Measurements from ENCODE around the gene ATP13A1.

ATP13A1 gene

GRCh38 chr19:19662344-19662743 is 1.1 kb downstream of the ATP13A1 start:
- no peak for DNase-seq

- no peak for DNase-seq
Observed at GRCh38 chr19:19661675-19662251, 1.7 kb downstream of the ATP13A1 start.

GRCh38 chr19:19661141-19661674 is 2.3 kb downstream of the ATP13A1 start:
- DNase-seq, result no peak

DNA sequence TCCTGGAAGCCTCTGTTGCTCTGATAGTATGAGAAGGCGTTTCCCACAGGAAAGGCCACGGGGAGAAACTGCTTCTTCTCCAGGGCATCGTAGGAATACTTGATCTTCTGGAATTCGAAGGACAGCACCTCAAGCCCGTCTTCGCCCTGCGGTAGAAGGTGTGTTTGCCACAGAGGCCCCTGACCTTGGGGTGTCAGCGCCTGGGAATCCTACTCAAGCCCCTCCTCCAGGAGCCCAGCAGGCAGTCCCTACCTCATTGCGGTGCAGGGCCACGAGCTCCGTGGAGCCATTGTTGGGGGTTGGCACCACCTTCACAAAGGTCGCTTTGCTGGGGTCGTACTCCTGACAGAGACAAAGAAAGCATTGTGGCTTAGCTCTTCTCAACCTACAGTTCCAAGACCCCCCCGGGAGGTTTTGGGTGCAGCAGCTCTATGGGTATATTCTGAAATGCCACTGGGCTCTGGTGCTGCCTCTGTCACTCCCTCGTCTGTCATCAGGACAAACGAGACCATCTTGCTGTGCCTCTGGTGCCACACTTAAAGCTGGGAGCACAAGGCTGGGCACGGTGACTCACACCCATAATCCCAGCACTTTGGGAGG is 3.7 kb downstream of the ATP13A1 start:
- no peak for DNase-seq

GRCh38 chr19:19657397-19657783 is 6.1 kb downstream of the ATP13A1 start:
- no peak for DNase-seq

- no peak for DNase-seq
Observed at GRCh38 chr19:19656451-19657396, 6.8 kb downstream of the ATP13A1 start.

DNA sequence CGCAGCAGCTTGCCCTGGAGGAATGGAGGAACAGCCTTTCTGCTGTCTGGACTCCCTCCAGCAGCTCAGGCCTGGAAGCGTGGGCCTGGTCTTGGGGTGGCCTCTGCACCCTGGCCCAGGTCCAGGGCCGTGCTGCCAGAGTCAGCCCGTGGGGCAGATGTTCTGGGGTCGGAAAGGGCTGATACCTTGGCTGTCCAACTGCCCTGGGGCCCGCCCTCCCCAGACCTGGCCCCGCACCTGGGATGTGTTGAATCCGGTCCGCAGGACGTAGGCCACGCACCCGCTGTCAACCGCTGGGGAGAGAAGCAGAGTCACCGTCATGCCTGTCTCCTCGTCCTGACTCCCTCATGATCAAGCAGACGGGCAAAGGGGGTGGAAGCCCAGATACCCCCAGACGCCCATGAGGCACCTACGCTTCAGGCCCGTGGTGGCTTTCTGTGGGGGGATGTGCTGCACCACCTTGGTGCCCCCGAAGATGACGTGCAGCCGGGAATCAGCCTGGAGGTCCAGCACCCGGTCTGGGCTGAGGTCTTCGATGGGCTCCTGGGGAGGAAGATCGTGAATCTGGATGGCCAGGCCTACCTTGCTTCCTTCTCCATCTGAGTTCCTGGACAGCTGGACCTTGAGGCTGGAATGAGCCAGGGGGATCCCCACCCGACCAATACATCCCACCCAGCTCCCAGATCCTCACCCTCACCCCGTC is 7.7 kb downstream of the ATP13A1 start:
- DNase-seq, result no peak

- no peak for DNase-seq
Observed at GRCh38 chr19:19655051-19655594, 8.4 kb downstream of the ATP13A1 start.

GRCh38 chr19:19654441-19654840 is 9.0 kb downstream of the ATP13A1 start:
- no peak for DNase-seq

GRCh38 chr19:19653597-19654147 is 9.8 kb downstream of the ATP13A1 start:
- DNase-seq, result no peak

GRCh38 chr19:19652482-19653295 is 10.8 kb downstream of the ATP13A1 start:
- no peak for DNase-seq

- no peak for DNase-seq
Observed at GRCh38 chr19:19651076-19651475, 12.4 kb downstream of the ATP13A1 start.

GRCh38 chr19:19650331-19650730 is 13.1 kb downstream of the ATP13A1 start:
- DNase-seq, result no peak

- DNase-seq, result no peak
Observed at GRCh38 chr19:19649580-19649995, 13.9 kb downstream of the ATP13A1 start.

GRCh38 chr19:19649155-19649554 is 14.3 kb downstream of the ATP13A1 start:
- no peak for DNase-seq

- DNase-seq, result no peak
Observed at GRCh38 chr19:19647037-19647835, 16.2 kb downstream of the ATP13A1 start.

- no peak for DNase-seq
Observed at GRCh38 chr19:19645233-19645870, 18.1 kb downstream of the ATP13A1 start.

DNA sequence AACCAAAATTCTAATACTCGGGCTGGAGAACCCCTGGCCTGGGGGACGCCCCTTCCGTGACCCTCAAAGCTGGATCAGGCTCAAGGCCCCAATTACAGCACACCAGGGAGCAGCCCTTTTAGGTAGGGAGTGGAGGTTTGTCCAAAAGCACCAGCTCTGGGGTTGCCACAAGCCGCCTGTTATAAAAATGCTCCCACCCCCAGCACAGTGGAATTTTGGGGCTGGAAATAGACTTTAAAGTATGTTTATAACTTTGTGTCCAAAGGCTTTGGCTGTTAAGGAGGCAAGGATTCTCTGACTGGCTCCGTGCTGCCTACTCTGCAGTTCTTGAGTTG is 19.5 kb downstream of the ATP13A1 start:
- no peak for DNase-seq

DNA sequence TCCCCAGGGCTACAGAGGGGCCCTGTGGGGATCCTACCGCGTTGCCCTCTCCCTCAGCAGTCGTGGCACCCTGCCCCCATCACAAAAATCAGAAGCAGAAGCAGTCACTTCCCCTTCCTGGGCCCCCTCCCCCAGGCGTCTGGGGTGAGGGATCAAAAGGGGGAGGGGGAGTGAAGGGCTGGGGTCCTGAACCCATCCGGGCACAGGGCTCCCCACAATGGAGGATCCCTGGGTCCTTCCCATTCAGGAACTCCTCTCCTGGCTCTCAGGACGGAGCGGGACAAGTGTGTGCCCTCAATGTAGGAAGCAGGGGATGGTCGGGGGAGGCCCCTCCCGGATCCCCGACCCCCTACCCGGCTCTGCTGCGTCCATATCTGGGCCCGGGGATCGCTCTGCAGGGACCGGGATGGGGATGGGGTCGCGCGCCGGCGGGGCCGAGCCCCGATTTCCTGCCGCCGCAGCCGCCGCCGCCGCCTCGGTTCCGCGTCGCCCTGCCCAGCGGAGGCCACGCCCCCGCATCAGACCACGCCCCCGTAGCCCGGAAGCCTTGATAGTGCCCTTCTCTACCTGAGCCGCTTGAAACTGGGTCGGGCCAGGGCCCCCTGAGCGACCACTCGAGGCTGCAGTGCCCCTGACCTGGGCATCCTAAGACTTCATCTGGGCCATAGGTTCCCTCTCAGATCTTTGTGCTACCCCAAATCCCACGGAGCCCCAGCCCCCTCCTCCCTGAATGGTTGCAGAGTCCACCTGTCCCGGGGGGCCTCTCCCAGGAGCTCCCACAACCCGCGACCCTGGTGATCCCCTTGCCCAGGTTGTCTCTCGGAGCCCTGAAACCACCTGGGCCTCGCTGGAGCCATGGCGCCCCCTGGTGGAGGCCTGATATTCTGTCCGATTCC is 20.1 kb downstream of the ATP13A1 start, which contains the start of gene GMIP:
Gene GMIP, minus strand, starts transcription at position 500 of the 896 bp plus-strand sequence. Its CDS starts 128 bp downstream, at position 372.
- DNase-seq, result no peak

Data from NCI-H187 treated with DMSO at 0.1 percent for 48 hours (cell line).